NCI-H748 treated with DMSO at 0.1 percent for 48 hours (cell line): ENCODE data around the gene AKNA.

Source experiments
- DNase-seq: peaks from one replicate; lab custom pipeline; 2025; lab: John Stamatoyannopoulos, UW

Gene AKNA

DNA sequence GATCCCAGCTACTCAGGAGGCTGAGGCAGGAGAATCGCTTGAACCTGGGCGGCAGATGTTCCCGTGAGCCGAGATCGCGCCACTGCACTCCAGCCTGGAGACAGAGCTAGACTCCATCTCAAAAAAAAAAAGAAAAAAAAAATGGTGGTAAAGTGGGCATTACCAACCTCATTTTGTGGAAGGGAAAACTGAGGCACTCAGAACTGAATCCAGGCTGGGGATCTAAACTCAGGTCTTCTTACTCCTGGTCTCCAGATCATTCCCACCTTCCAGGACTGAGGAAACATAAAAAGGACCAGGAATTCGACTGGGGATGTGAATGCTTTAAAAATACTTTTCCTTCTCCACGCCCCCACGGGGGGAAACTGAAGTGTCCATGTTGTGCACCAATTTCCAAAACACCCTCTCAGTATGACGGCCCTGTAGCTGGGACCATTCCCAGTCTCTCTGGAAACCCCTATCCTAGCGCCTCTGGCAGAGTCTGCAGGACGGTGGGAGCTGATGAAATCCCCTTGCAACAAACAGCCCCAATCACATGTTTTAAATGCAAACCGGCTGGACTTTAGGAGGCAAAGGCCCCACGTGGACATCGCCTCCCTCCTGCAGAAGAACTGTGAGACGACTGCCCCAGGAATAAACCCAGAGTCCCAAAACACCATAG, 8.9 kb upstream of the AKNA start:
- no peak for DNase-seq

DNA sequence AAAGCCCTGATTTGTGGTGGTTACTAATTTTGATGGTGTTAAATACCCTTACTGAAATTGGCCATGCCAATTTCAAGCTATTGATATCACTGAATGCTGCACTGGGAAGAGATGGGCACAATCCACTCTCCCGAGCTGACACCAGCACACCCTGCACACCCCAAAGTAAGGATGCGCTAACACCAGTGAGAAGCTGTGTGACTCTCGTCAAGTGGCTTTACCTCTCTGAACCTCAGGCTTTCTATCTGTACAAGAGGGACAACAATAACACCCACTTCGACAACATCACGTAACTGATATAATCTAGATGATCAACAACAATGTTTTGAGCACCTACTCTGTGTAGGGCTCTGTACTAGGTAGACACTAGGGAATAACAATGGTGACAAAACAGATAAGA, 8.0 kb upstream of the AKNA start:
- no peak for DNase-seq

DNA sequence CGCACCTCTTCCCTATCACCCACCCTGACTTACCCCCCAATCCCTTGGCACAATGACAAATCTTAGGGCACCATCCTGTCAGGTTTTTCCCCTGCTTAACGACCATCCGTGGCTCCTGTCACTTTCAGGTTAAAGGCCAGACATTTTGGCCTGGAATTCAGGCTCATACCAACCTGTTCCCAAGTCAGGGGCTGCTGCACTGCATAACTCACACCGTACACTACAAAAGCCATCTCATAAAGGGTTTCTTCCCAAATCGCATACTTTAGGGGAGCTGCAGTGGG, 7.5 kb upstream of the AKNA start:
- no peak for DNase-seq

DNA sequence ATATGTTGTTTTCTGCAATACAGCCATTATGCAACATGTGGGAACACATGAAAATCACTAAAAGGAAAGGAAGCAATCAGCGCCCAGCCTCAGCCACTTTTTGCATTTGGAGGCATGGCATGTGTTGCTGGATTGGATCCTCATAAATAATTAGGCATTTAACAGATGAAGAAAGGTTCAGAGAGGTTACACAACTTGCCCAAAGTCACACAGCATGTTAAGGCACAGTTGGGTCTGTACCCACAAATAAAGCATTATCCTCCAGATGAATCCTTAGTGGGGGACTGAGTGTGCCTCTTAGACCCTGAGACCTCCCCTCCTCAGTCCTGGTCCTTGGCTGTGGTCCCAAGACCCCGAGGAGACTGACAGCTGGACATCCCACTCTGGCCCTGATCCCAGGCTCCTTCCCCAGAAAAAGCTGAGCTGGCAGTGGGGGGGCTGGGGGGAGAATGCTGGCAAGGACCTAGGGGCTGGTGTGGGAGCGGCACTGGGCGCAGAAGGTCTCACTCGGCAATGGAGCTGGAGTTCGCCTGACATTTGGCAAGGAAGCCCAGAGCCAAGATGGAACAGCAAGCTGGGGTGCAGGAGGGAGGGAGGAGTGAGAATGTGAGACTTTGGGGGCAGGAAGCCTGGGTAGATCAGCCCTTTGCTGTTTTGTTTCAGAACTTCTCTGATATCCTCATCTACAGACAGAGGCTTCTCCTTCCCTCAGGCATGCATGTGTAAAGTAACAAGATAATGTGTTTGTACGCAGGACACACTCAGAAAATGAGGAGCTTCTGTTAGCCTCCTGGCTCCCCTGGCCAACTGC, 6.9 kb upstream of the AKNA start:
- DNase-seq: no peak

DNA sequence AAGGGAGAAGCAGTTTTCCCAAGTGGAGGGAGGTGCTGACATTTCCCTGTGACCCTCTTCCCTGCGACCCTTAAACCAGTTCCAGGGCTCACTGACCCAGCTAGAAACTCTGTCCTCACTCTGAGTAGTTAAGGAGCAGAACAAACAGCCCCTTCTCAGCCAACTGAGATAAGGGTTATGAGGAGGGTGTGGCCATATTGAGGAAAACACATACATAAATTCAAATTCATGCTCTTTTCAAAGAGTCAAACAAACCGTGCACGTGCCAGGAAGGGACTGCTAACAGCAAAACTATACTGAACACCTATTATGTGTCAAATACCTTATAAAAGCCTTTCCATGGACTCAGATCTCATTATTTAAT, 4.9 kb upstream of the AKNA start:
- no peak for DNase-seq

DNA sequence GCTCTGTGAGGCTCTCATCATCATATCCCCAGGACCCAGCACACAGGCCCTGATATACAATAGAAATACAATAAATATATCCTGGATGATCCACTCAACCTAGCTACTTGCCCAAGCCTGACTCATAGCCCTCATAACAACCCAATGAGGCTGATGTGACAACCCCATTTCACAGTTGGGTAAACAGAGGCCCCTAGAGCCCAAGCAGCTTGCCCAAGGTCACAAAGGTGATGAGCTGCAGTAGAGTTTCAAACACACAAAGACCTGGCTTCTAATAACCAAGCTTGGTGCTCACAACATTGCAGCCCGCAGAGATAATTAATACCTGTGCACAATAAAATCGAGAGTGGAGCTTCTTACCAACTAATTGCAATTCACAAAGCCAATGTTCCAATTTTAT, 3.2 kb upstream of the AKNA start:
- peak; percentile 38 for DNase-seq

DNA sequence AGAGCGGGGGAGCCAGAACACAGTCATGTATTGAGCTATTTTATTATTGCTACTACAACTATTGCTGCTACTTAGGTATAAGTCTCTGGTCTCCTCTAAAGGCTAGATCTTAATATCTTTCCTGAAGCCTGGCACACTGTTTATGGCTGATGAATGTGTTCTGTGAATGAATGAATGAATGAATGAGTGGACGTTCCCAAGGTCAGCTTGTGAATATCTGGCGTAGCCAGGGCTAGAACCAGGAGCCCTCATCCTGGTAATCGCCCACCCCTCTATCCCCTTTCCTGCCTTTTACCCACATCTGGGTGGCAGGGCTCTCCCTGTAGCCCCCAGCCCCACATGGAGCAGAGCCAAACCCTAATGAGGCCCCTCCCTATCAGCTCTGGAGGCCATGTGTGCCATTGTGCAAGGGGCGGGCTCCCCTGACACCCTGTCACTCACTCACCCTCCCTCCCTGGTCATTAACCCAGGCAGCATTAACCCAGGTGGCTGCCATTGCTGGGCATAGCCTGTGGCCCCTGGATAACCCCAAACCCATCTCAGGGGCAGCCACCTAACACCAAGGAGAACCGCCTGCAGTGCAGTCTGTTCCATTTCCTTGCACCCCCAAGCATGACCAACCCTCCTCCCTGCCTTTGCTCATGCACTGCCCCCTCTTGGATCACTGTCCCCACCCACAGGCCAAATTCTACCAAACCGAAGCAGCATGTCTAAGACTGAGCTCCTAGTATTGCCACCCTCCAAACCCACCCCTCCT, 2.0 kb upstream of the AKNA start:
- DNase-seq: no peak

DNA sequence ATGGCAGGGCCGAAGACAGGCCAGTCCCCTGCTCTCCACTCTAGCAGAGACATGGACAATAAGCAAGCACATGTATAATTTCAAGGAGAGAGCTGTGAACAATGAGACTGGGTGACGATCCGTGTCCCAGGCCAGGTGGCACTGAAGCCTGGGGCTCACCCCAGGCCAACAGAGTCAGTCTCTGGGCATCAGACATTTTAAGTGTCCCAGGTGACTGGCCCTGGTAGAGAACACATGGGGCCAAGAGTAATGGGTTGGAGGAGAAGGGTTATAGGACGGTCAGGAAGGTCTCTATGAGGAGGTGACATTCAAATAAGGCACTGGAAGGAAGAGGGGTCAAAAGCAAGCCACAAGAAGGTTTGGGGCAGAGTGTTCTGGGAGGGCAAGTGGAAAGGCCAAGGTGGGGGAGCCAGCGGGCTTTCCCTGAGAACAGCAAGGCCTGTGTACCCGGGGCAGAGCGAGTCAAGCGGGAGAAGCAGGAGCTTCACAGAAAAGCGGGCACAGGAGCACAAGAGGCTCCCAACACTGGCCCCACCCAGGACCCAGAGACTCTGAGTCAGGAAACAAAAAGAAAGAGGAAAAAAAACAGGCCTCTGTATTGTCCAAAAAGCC, 1.1 kb upstream of the AKNA start:
- DNase-seq: no peak

DNA sequence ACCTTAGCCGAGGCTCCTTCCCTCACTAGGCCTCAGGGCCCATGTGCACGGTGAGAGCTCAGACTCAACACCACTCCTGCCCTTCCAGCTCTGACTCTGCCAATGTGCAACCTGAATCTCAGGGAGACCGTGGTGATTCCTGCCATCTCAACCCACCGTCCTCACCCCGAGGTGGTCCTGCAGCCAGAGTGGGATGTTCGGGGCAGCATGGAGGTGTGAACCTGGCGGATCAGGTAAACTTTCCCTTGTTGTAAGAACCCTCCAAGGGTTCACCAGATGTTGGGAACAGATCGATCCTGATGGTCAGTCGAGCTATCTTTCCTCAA, 538 bp upstream of the AKNA start:
- no peak for DNase-seq

DNA sequence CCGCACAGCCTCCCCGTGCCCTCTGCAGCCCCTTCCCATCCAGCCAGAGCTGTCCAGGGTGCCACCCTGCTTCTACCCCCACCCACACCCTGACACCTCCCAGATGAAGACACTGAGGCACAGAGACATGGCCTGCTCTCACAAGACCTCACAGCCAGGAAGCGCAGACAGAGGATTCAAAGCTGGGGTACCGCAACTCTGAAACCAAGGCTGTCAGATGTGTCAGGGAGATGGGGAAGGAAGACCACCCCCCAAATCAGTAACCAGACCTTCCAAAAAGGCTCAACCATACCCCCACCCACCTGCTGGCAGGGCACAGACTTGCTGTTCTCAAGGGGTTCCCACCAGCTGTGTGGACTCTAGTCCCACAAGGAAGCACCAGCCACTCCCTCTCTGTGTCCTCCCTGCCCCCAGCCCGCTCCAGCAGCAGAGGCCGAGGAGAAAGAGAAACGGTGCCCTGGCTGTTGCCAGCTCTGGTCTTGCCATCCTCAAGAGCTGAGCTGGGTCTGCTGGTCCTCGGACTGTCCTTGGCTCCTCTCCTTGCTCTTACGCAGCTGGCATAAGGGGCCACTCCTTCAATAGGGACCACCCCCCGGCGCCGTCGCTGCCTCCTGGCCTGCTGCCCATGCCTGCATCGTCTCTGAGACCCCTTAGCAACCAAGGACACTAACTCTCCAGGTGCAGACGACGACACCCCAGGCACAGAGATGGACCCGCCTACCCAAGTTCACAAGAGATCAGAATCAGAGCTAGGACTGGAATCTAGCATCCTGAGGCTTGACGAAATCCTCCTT, 699 bp downstream of the AKNA start:
- DNase-seq: no peak

DNA sequence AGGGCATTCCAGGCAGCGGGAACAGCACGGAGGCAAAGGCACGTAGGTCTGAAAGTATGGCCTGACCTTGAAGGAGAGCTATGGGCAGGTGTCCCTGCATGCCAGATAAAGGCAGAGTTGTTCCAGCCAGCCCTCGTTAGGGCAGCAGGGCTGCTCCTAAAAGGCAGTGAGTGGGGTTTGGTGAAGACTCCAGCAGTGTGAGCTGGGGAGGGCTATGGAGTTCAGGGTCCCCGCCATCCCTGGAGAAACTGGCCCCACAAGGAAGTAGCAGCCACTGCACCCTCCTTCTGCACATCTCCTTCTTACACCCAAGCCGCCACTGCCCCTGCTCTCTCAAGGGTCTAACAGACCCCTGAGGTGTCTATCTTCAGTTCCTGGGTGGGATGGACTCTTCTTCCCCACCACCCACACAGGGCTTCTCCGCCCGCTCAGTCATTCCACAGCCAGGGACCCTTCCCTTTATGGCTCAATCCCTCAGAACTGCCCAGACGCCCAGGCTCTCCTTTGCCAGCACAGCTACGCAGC, 1.4 kb downstream of the AKNA start:
- no peak for DNase-seq

DNA sequence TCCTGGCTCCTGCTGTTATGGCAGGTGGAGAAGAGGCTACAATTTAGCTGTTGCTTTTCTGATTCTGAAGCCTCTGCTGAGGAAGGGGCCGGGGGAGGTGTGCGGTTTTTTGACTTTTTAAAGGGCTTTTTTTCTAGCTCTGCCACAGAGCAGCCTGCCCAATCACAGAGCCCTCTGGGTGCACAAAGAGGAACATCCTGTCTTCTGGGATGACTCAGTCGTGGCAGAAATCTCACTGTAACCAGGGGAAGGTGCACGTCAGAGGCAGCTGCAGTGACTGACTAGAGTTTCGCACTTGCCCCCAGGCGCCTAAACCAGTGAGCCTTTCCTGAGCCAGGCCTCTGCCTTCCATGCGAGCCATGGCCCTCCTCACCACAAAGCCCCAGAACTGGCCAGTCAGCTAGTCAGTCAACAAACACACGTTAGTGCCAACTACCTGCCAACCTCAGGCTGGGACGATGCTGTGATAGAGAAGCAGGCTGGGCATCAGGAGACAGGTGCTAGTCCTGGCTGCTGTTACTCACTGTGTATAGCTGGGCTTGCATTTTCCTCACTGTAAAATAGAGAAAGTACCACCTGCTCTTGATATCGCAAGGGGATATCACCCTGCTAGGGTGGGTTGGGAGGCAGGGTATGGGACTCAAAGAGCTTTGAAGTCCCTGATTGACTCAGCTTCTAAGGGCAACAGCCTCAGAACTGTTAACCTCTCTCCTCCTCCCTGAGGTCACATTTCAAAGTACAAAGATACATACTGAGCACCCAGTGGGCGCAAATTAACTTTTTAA, 2.2 kb downstream of the AKNA start:
- DNase-seq: no peak

DNA sequence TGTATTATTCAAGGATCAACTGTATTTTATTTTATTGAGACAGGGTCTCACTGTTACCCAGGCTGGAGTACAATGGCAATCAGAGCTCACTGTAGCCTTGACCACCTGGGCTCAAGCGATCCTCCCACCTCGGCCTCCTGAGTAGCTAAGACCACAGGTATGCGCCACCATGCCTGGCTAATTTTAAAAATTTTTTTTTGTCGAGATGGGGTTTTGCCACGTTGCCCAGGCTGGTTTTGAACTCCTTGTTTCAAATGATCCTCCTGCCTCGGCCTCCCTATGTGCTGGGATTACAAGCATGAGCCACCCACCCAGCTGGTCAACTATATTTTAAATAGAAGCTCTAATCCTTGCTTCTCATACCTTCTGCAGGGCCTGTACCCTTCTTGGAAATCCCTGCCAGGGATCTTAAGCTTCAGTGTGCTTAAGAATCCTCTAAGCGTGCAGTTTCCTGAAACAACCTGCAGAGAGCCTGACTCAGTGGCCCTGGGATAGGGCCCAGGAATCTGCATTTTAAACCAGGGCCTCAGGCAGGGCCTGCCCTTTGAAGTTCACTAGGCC, 2.9 kb downstream of the AKNA start:
- DNase-seq: no peak

DNA sequence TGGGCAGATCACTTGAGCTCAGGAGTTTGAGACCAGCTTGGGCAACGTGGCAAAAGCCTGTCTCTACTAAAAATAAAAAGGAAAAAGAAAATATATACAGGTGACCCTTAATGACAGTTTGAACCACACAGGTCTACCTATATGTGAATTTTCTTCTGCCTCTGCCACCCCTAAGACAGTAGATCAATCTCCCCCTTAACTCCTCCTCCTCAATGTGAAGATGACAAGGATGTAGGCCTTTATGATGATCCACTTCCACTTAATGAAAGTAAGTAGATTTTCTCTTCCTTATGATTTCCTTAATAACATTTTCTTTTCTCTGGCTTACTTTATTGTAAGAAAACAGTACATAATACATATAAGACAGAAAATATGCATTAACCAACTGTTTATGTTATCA, 3.4 kb downstream of the AKNA start:
- DNase-seq: no peak

DNA sequence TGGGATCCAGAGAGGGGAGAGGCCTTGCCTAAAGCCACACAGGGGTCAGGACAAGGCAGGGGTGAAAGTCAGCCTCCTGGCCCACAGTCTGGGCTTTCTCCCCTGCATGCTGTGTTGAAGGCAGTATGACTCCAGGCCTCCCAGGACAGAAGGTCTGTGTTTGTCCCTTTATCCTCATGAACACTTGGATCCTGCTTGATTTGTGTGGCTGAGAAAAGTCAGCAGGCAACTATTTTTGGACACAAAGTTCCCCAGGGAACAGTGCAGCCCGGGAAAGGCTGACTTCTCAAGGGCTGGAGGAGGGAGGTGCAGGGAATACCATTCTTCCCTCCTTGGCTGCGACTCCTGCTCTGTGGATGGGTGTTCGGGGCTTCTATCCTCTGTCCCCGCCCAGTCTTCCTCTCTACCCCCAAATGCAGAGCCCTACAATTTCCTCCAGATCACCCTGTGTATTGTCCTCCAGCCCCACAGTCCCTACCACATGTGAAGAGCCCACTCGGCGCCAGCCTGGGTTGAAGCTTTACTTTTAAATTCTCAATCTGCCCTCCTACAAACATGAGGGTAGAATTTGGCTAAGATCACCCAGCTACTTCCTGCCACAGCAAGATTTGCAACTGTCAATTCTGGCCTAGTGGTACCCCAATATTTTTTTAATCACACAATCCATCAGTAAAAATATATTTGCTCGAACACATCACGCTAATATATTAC, 4.1 kb downstream of the AKNA start:
- DNase-seq: no peak

DNA sequence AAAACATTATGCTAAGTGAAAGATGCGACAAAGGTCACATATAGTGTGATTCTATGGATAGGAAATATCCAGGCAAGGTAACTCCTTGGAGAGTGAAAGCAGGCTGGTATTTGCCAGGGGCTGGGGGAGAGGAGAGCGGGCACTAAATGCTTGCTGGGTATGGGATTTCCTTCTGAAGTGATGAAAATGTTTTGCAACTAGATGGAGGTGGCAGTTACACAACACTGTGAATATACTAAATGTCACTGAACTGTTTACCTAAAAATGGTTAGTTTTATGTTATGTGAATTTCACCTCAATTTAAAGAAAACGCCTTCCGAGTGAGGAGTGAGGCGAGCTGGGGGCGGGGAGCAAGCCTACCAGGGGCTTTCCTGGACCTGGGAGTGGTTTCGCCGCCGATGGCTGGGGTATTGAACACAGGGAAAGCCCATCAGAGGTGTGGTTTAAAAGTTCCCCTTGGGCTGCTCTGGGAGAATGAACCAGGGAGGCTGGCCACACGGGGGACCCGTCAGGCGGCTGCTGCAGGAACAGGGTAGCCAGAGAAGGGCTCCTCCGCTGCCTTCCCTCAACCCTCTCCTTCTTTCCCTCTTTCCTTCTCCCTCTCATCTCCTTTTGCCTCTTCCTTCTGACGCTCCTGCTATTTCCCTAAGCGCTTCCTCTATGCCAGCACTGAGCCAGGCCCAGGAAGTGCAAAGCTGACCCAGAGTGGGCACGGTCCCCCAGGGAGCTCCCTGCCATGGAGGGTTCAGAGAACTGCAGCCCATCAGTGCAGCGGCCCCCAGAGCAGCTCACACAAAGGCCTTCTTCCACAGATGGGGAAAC, 4.9 kb downstream of the AKNA start:
- DNase-seq: no peak

DNA sequence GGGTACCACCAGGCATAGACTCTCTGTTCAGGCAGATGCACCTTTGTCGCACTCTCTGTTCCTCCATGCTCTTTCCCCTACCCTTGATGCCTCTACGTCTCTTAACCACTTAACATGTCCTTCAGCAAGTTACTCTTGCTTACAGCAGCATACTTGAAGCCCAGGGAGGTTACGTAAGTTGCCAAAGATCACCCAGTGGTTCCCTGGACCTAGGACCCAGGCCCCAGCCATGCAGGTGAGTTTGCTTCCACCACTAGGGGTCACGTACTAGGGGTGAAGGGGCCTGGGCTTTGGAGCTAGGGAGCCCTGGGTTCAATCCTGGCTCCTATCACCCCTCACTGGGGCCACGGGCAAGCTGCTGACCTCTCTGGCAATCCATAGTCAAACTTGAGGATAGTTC, 8.9 kb downstream of the AKNA start:
- DNase-seq: no peak

DNA sequence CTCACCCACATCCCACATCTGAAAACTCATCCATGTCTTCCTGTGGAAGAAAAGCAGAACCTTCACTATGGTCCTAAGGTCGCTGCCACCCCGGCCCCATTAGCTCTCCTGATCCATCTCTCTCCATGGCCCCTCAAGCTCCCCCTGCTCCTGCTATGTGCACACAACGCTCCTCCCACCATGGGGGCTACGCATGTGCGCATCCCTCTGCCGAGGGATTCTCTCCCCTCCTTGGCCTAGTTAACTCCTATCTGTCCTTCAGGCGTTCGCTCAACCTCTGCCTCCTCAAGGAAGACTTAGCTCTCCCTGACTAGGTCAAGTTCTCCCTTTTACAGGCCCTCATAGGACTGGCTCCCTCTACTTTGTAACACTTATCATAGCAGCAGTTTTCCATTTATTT, 9.8 kb downstream of the AKNA start:
- DNase-seq: no peak
